GM19193 (cell line): ENCODE results near the gene TAF4.

Experiments
- POLR2A ChIP-seq: IDR thresholded peaks from 4 replicates; pipeline ENCODE4 v1.6.1; 2011; ENCODE audit not compliant: insufficient read depth, insufficient read length; ENCODE audit errors: extremely low read depth

TAF4 gene

GRCh38 chr20:62063315-62063980 is 2.2 kb downstream of the TAF4 start:
- TF ChIP-seq POLR2A = no peak

DNA sequence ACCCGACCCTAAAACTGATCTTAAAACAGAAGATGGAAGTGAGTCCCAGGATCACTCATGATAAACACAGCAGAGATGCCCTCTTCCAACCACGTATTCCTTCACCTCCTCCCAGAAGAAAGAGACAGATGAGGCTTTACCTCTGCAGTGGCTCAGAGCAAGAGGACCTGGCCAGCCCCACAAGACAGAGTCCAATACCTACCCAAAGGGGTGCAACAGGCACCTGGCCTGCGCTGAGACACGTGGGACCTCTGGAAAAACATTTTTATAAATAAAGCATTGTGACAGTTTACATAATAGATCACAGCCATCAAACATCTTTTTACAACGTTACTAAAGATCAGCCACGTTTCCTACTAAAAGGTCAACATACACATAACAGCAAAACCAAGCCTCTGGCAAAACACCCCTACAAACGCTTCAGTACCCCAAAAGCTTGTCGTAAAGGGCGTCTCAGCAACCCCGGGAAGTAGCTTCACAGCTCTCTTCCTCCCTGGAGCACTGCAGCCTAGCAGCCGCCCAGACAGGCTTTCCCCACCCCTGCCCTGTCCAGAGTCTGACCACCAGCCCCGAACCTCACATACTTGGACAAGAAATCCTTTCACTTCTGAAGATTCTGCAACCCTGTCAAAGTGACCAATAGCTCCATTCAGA is 2.9 kb downstream of the TAF4 start:
- no peak for TF ChIP-seq POLR2A

DNA sequence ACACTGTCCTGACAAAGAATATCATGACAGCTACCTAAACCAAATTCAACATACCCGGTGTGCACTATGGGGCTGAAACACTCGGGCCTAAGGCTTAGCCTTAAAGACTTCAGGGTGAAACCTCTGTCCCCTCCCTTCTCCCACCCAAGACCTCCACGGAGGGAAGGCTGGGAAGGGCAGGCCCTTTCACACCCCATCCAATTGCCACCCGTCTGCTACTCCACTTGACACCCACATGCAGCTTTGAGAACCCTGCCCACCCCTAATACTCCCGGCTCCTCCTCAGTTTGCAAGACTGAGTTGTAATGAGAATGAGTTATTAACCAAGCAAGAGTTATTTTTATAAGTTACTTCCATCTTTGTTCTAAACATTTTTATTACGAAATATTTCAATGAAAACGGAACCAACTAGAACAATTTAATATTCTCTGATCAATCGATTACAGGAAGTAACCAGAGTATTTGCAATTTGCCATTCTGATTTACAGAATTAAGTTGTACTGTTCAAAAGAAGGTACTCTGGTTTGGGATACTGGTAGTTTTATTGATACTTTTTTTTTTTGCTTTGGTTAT is 3.7 kb downstream of the TAF4 start:
- TF ChIP-seq POLR2A = no peak

DNA sequence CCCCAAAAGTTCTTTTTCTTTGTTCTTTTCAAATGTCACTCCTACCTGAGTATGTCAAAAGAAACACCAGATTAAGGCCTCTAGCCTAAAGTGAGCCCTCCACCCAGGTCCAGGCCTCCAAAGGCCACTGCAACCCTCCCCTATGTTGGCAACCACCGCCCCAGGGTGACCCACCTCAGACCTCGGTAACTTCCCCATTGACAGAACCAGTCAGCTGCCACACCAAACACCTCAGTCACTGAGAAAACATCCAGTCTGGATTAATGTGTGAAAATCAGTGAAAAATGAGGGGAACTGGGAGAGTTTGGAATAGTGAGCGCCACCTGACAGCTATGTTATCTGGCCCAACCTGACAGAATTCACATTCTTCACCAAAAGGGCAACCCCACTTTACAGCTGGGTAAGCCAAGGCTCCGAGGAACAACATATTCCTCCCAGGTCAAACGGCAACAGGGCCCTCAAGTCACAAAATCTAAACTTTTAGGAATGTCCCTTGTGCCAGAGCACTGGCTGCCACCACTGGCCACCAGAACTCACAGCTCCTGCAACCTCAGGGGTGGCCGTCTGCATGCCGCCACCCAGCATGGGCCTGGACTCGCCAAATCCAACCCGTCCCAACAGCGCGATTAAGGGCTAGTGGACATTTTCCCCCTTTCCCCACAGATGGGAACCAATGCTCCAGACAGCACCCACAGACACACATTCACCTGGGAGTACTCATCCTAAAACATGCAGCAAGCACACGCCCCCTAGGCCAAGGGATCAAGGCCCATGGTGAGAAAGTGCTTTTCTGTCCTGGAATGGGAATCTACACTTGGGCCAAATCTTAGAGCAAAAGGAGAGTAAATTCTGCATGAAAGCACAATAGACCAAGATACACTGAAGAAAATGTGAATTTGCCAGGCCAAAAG is 4.8 kb downstream of the TAF4 start:
- TF ChIP-seq POLR2A = no peak

GRCh38 chr20:62059920-62060630 is 5.6 kb downstream of the TAF4 start:
- TF ChIP-seq POLR2A = no peak

DNA sequence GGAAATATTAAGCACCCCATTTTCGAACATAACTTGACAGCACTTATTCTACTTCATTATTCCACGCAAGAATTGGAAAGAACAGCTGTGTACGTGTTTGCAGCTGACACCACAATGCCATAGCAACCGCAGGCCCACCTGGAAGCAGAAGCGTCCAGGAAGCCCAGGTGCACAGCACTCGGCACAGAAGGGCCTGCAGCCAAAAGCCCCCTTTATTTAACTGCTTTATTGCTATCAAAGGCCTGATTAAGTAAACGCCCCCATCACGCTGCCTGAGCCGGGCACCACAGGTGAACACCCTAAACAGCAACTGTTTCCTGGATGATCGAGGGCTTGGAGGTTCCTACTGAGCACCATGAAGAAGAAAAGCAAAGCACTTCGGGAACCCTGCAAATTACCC is 6.3 kb downstream of the TAF4 start:
- TF ChIP-seq POLR2A = no peak

GRCh38 chr20:62058941-62059340 is 6.7 kb downstream of the TAF4 start:
- TF ChIP-seq POLR2A = no peak

GRCh38 chr20:62056975-62057374 is 8.7 kb downstream of the TAF4 start:
- TF ChIP-seq POLR2A = no peak

DNA sequence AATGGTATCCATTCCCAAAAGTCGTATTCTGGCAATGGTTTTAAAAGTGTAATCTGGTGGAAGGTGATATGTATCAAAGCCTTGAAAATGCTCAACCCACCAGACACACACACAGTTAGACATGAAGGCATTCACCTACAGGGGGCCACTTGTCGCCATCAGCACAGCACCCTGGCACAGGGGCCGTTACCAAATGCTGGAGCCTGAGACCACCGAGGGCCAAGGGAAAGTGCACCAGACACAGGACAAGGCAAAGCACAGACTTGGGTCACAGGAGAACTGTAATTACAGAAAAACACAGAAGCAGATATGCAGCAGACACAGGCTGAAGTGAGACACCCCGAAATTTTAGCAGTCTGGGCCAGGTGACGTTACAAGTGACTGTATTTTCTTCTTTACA is 9.3 kb downstream of the TAF4 start:
- TF ChIP-seq POLR2A = no peak

- TF ChIP-seq POLR2A = no peak
Measured at GRCh38 chr20:62055106-62055861, 10.4 kb downstream of the TAF4 start.

DNA sequence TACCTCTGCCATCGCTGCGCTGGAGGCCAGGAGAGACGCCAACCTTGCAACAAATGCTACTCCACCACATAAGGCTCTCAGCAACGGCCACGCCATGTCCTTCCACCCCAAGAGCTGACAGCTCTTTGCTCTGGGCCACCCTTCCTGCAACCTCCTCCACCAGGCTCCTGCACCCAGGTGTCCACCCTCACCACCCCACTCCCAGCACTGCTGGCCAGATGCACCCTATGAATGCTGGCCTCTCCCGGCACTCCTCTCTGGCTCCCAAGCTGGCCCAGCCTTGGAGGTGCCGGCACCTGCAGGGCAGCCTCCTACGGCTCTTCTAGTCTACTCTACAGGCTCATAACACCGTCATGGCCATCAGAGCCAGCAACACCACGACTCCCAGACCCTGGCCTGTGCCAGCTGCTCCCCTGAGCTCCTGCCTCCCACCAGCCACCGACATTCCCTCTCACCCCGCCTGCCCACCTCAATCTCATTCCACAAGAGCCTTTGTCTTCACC is 11.2 kb downstream of the TAF4 start:
- no peak for TF ChIP-seq POLR2A

DNA sequence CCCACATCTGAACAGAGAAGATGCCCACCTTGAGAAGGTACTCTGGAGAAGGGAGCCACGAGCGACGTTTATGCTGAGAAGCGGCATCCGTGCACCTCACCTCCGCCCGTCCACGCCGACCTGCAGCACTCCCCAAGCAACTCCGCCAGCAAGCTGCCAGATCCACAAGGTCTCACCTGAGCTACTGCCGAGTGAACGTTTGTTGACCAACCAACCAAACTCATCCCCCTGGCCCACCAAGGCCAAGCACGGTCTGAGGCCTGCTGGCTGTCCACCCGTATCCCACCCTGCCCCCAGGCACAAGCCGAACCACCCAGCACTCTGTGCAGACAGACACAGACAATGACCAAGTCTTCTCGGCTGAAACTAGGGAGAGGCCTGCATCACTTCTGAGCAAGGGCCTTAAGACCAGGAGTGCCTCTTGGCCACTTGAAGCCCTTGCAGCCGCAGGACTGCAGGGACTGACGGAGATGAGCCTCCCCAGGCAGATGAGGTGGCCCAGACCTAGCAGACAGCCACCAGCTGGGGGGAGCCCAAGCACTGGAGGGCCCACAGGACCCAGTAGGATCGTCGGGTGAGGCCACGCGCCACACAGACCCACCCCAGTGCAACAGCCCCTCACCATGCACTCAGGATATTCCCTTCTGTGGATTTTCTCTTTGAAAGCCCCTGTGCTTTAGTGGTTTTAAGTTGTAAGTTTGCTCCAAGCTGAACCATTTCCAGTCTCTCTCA is 12.1 kb downstream of the TAF4 start:
- no peak for TF ChIP-seq POLR2A

GRCh38 chr20:62052842-62053464 is 12.7 kb downstream of the TAF4 start:
- TF ChIP-seq POLR2A = no peak
